ENCODE results near the gene TSEN2. TPM values are rescaled to one million over a fixed set of nuclear protein-coding genes. Genes with fewer than 3 reads are reported as not detected.
A peak's percentile ranks its signal among the peaks of the same experiment; 100 is the strongest.

The TSEN2 gene
- total and polyA plus RNA-seq, 9 of the 15 experiments (the other 6 are each of a cell fraction or from before 2014, with no cell fraction given), result 38.5 to 76.3 (median 46.6) TPM

DNA sequence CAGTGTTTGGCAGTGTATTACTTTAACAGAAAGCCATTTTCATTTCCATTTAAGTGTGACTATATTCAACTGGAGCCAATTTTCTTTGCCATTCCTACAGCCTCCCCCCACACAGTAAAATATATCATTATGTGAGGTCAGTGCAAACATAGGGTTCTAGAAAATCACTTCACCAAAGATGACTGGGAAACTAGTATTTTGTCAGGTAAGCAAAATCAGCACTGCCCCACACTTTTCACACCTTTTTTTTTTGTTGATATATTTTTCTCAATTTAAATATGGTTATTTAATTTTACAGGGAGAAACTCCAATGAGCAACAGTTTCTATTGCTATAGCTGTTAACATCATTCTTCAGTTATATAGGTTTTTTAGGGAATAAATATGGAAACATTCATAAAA is 31.4 kb downstream of the TSEN2 start (continued):
- TF ChIP-seq, protein P1, sequence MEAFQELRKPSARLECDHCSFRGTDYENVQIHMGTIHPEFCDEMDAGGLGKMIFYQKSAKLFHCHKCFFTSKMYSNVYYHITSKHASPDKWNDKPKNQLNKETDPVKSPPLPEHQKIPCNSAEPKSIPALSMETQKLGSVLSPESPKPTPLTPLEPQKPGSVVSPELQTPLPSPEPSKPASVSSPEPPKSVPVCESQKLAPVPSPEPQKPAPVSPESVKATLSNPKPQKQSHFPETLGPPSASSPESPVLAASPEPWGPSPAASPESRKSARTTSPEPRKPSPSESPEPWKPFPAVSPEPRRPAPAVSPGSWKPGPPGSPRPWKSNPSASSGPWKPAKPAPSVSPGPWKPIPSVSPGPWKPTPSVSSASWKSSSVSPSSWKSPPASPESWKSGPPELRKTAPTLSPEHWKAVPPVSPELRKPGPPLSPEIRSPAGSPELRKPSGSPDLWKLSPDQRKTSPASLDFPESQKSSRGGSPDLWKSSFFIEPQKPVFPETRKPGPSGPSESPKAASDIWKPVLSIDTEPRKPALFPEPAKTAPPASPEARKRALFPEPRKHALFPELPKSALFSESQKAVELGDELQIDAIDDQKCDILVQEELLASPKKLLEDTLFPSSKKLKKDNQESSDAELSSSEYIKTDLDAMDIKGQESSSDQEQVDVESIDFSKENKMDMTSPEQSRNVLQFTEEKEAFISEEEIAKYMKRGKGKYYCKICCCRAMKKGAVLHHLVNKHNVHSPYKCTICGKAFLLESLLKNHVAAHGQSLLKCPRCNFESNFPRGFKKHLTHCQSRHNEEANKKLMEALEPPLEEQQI (IDR thresholded peaks at IDR 0.05), result no peak
- TF ChIP-seq SIN3A (IDR thresholded peaks at IDR 0.05; ENCODE audit: borderline replicate concordance in 2 of 2, control insufficient read depth in 1 of 2, low read depth in 2 of 2, low read length in 2 of 2) (no peak), MTA2 (IDR thresholded peaks at IDR 0.05; ENCODE audit: low read depth) (no peak), POLR2G (IDR thresholded peaks at IDR 0.05; ENCODE audit: low read depth, low read length) (no peak), ATF3 (IDR thresholded peaks at IDR 0.05) (no peak), ATF3 (CRISPR knock-in tag; conservative IDR thresholded peaks at IDR 0.05) (no peak), ZBTB11 (CRISPR knock-in tag; IDR thresholded peaks at IDR 0.05) (no peak), ZNF75A (CRISPR knock-in tag; IDR thresholded peaks at IDR 0.05) (no peak), ZBTB49 (CRISPR knock-in tag; IDR thresholded peaks at IDR 0.05; ENCODE audit: borderline replicate concordance) (no peak), DACH1 (IDR thresholded peaks at IDR 0.05; ENCODE audit: partially characterized antibody) (no peak), SIRT6 (IDR thresholded peaks at IDR 0.05; ENCODE audit: low read depth, low read length) (no peak), BCL6 (CRISPR knock-in tag; IDR thresholded peaks at IDR 0.05) (no peak), SPI1 (IDR thresholded peaks at IDR 0.05; ENCODE audit: borderline replicate concordance, low read depth, low read length) (no peak), HOXB6 (CRISPR knock-in tag; IDR thresholded peaks at IDR 0.05; ENCODE audit: borderline replicate concordance) (no peak), THRB (CRISPR knock-in tag; conservative IDR thresholded peaks at IDR 0.05) (no peak), CBX5 (IDR thresholded peaks at IDR 0.05; ENCODE audit: borderline replicate concordance, low read depth) (no peak), SP1 (CRISPR knock-in tag; IDR thresholded peaks at IDR 0.05) (no peak), C11orf30 (IDR thresholded peaks at IDR 0.05; ENCODE audit: low read depth) (peak; percentile 60; the same call in 1 of the 2 replicates)

All from K562 (cell line).